Measurements from ENCODE around the gene ALKBH3. TPM values are rescaled to one million over a fixed set of nuclear protein-coding genes. Genes with fewer than 3 reads are reported as not detected.

Gene ALKBH3
- total and polyA plus RNA-seq, 2 experiments from 2014 or later = 10.7 to 10.8 TPM

- Histone ChIP-seq H3K27ac (ENCODE audit: low read depth) (no peak overlapping the region), H3K9me2 (ENCODE audit: insufficient read depth) (no peaks in the 10 kb centered on the region), H2AFZ (no peak overlapping the region), H3K79me2 (replicated peaks; ENCODE audit: insufficient read depth) (no peaks in the 10 kb centered on the region), H3K36me3 (ENCODE audit: insufficient read depth) (no peaks in the 10 kb centered on the region), H4K20me1 (replicated peaks; ENCODE audit: insufficient read depth) (no peaks in the 10 kb centered on the region), H3K4me3 (no peak overlapping the region), H3F3A (replicated peaks; ENCODE audit: low read depth) (no peaks in the 10 kb centered on the region), H3K4me1 (ENCODE audit: insufficient read depth) (no peaks in the 10 kb centered on the region), H3K27me3 (ENCODE audit: insufficient read depth) (peaks cover 17% of the 10 kb centered on the region; the same call in 1 of the 2 replicates), H3K4me2 (no peak overlapping the region)
- Mint-ChIP-seq H3K4me3 (no peak overlapping the region), H3K4me1 (no peaks in the 10 kb centered on the region), H3K36me3 (ENCODE audit: low read depth) (no peaks in the 10 kb centered on the region), H3K27ac (no peak overlapping the region), H3K27me3 (ENCODE audit: insufficient read depth, low read depth, poor library complexity) (peaks cover 8% of the 10 kb centered on the region), H3K9me3 (no peaks in the 10 kb centered on the region; the same call in 2 of the 3 replicates)
- TF ChIP-seq STAT1 (IDR thresholded peaks at IDR 0.05; ENCODE audit: unreplicated experiment) = no peak
- no peak for TF ChIP-seq CREB1 (CRISPR knock-in tag; IDR thresholded peaks at IDR 0.05; ENCODE audit: low read depth)
- no peak for TF ChIP-seq POLR2AphosphoS5 (IDR thresholded peaks at IDR 0.05; ENCODE audit: low read depth)
- TF ChIP-seq ZNF114 (CRISPR knock-in tag; IDR thresholded peaks at IDR 0.05) = no peak
- no peak for TF ChIP-seq EZH2phosphoT487 (IDR thresholded peaks at IDR 0.05; ENCODE audit: unreplicated experiment)
- TF ChIP-seq, protein P1, sequence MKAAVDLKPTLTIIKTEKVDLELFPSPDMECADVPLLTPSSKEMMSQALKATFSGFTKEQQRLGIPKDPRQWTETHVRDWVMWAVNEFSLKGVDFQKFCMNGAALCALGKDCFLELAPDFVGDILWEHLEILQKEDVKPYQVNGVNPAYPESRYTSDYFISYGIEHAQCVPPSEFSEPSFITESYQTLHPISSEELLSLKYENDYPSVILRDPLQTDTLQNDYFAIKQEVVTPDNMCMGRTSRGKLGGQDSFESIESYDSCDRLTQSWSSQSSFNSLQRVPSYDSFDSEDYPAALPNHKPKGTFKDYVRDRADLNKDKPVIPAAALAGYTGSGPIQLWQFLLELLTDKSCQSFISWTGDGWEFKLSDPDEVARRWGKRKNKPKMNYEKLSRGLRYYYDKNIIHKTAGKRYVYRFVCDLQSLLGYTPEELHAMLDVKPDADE (IDR thresholded peaks at IDR 0.05) = no peak
- TF ChIP-seq JUNB (IDR thresholded peaks at IDR 0.05; ENCODE audit: unreplicated experiment) = no peak
- TF ChIP-seq ZNF331 (CRISPR knock-in tag; IDR thresholded peaks at IDR 0.05; ENCODE audit: low read depth) = no peak
- TF ChIP-seq REST (IDR thresholded peaks at IDR 0.05; ENCODE audit: unreplicated experiment) = no peak
- no peak for TF ChIP-seq ZNF462 (CRISPR knock-in tag; IDR thresholded peaks at IDR 0.05)
- ATAC-seq = no peak
- DNase-seq (ENCODE audit: low spot score) = no peak
Observed at GRCh38 chr11:43868852-43869567, 11.6 kb upstream of the ALKBH3 start.
